ENCODE data around the gene CDK8.

The CDK8 gene

GRCh38 chr13:26425443-26426358 is 171.8 kb downstream of the CDK8 start:
- H3K9me3 ChIP-seq (ENCODE audit: control insufficient read depth, insufficient read depth, low read length) = no peaks in the 10 kb centered on the region
- no peaks in the 10 kb centered on the region for H3K27me3 ChIP-seq (ENCODE audit: control insufficient read depth, insufficient read depth, low read length)
- no peaks in the 10 kb centered on the region for H3K4me1 ChIP-seq (ENCODE audit: control insufficient read depth, insufficient read depth, low read length)

GRCh38 chr13:26433776-26434175 is 179.8 kb downstream of the CDK8 start:
- H3K9me3 ChIP-seq (ENCODE audit: control insufficient read depth, insufficient read depth, low read length) = peaks cover 2% of the 10 kb centered on the region
- H3K9ac ChIP-seq (ENCODE audit: low read depth, low read length) = no peak overlapping the region
- H3K4me3 ChIP-seq (ENCODE audit: low read depth, low read length) = no peak overlapping the region
- no peaks in the 10 kb centered on the region for H3K4me1 ChIP-seq (ENCODE audit: control insufficient read depth, insufficient read depth, low read length)
- no peaks in the 10 kb centered on the region for H3K36me3 ChIP-seq (ENCODE audit: control insufficient read depth, insufficient read depth, low read length)
- no peaks in the 10 kb centered on the region for H3K27me3 ChIP-seq (ENCODE audit: control insufficient read depth, insufficient read depth, low read length)

More at GRCh38 chr13:26425443-26426358, 171.8 kb downstream of the CDK8 start:
- Histone ChIP-seq H3K4me3 (ENCODE audit: low read depth, low read length) (no peak overlapping the region), H3K9ac (ENCODE audit: low read depth, low read length) (no peak overlapping the region), H3K36me3 (ENCODE audit: control insufficient read depth, insufficient read depth, low read length) (no peaks in the 10 kb centered on the region)

GRCh38 chr13:26435171-26435570 is 181.2 kb downstream of the CDK8 start:
- H3K4me1 ChIP-seq (ENCODE audit: control insufficient read depth, insufficient read depth, low read length) = no peaks in the 10 kb centered on the region
- H3K9me3 ChIP-seq (ENCODE audit: control insufficient read depth, insufficient read depth, low read length) = peaks cover 2% of the 10 kb centered on the region
- H3K36me3 ChIP-seq (ENCODE audit: control insufficient read depth, insufficient read depth, low read length) = no peaks in the 10 kb centered on the region
- H3K4me3 ChIP-seq (ENCODE audit: low read depth, low read length) = no peak overlapping the region
- no peak overlapping the region for H3K9ac ChIP-seq (ENCODE audit: low read depth, low read length)
- H3K27me3 ChIP-seq (ENCODE audit: control insufficient read depth, insufficient read depth, low read length) = no peaks in the 10 kb centered on the region

- H3K4me3 ChIP-seq (ENCODE audit: low read depth, low read length) = no peak overlapping the region
- no peaks in the 10 kb centered on the region for H3K27me3 ChIP-seq (ENCODE audit: control insufficient read depth, insufficient read depth, low read length)
- H3K4me1 ChIP-seq (ENCODE audit: control insufficient read depth, insufficient read depth, low read length) = no peaks in the 10 kb centered on the region
- H3K36me3 ChIP-seq (ENCODE audit: control insufficient read depth, insufficient read depth, low read length) = no peaks in the 10 kb centered on the region
- H3K9me3 ChIP-seq (ENCODE audit: control insufficient read depth, insufficient read depth, low read length) = peaks cover 2% of the 10 kb centered on the region
- H3K9ac ChIP-seq (ENCODE audit: low read depth, low read length) = no peak overlapping the region
These were observed 181.7 kb downstream of the CDK8 start for GRCh38 chr13:26435646-26436045.

- Histone ChIP-seq H3K9ac (ENCODE audit: low read depth, low read length) (no peak overlapping the region), H3K4me3 (ENCODE audit: low read depth, low read length) (no peak overlapping the region), H3K36me3 (ENCODE audit: control insufficient read depth, insufficient read depth, low read length) (no peaks in the 10 kb centered on the region), H3K27me3 (ENCODE audit: control insufficient read depth, insufficient read depth, low read length) (no peaks in the 10 kb centered on the region), H3K4me1 (ENCODE audit: control insufficient read depth, insufficient read depth, low read length) (no peaks in the 10 kb centered on the region), H3K9me3 (ENCODE audit: control insufficient read depth, insufficient read depth, low read length) (peaks cover 2% of the 10 kb centered on the region)
These were observed 183.0 kb downstream of the CDK8 start for GRCh38 chr13:26436914-26437313.

GRCh38 chr13:26440111-26440510 is 186.2 kb downstream of the CDK8 start:
- peaks cover 2% of the 10 kb centered on the region for H3K9me3 ChIP-seq (ENCODE audit: control insufficient read depth, insufficient read depth, low read length)
- H3K4me3 ChIP-seq (ENCODE audit: low read depth, low read length) = no peak overlapping the region
- H3K27me3 ChIP-seq (ENCODE audit: control insufficient read depth, insufficient read depth, low read length) = no peaks in the 10 kb centered on the region
- no peak overlapping the region for H3K9ac ChIP-seq (ENCODE audit: low read depth, low read length)
- no peaks in the 10 kb centered on the region for H3K36me3 ChIP-seq (ENCODE audit: control insufficient read depth, insufficient read depth, low read length)
- no peaks in the 10 kb centered on the region for H3K4me1 ChIP-seq (ENCODE audit: control insufficient read depth, insufficient read depth, low read length)

- no peaks in the 10 kb centered on the region for H3K27me3 ChIP-seq (ENCODE audit: control insufficient read depth, insufficient read depth, low read length)
- H3K4me3 ChIP-seq (ENCODE audit: low read depth, low read length) = no peak overlapping the region
- no peaks in the 10 kb centered on the region for H3K36me3 ChIP-seq (ENCODE audit: control insufficient read depth, insufficient read depth, low read length)
- peaks cover 2% of the 10 kb centered on the region for H3K9me3 ChIP-seq (ENCODE audit: control insufficient read depth, insufficient read depth, low read length)
- H3K4me1 ChIP-seq (ENCODE audit: control insufficient read depth, insufficient read depth, low read length) = no peaks in the 10 kb centered on the region
- no peak overlapping the region for H3K9ac ChIP-seq (ENCODE audit: low read depth, low read length)
These were observed 187.5 kb downstream of the CDK8 start for GRCh38 chr13:26441476-26441875.

- Histone ChIP-seq H3K9me3 (ENCODE audit: control insufficient read depth, insufficient read depth, low read length) (no peaks in the 10 kb centered on the region), H3K9ac (ENCODE audit: low read depth, low read length) (no peak overlapping the region), H3K4me1 (ENCODE audit: control insufficient read depth, insufficient read depth, low read length) (no peaks in the 10 kb centered on the region), H3K4me3 (ENCODE audit: low read depth, low read length) (no peak overlapping the region), H3K27me3 (ENCODE audit: control insufficient read depth, insufficient read depth, low read length) (no peaks in the 10 kb centered on the region), H3K36me3 (ENCODE audit: control insufficient read depth, insufficient read depth, low read length) (no peaks in the 10 kb centered on the region)
These were observed 188.6 kb downstream of the CDK8 start for GRCh38 chr13:26442541-26442940.

- Histone ChIP-seq H3K4me1 (ENCODE audit: control insufficient read depth, insufficient read depth, low read length) (no peaks in the 10 kb centered on the region), H3K9ac (ENCODE audit: low read depth, low read length) (no peak overlapping the region), H3K9me3 (ENCODE audit: control insufficient read depth, insufficient read depth, low read length) (no peaks in the 10 kb centered on the region), H3K36me3 (ENCODE audit: control insufficient read depth, insufficient read depth, low read length) (no peaks in the 10 kb centered on the region), H3K27me3 (ENCODE audit: control insufficient read depth, insufficient read depth, low read length) (no peaks in the 10 kb centered on the region), H3K4me3 (ENCODE audit: low read depth, low read length) (no peak overlapping the region)
These were observed 191.2 kb downstream of the CDK8 start for GRCh38 chr13:26445092-26445491.

GRCh38 chr13:26446751-26447150 is 192.8 kb downstream of the CDK8 start:
- Histone ChIP-seq H3K4me1 (ENCODE audit: control insufficient read depth, insufficient read depth, low read length) (no peaks in the 10 kb centered on the region), H3K9me3 (ENCODE audit: control insufficient read depth, insufficient read depth, low read length) (no peaks in the 10 kb centered on the region), H3K9ac (ENCODE audit: low read depth, low read length) (no peak overlapping the region), H3K27me3 (ENCODE audit: control insufficient read depth, insufficient read depth, low read length) (no peaks in the 10 kb centered on the region), H3K36me3 (ENCODE audit: control insufficient read depth, insufficient read depth, low read length) (no peaks in the 10 kb centered on the region), H3K4me3 (ENCODE audit: low read depth, low read length) (no peak overlapping the region)

GRCh38 chr13:26448032-26448431 is 194.1 kb downstream of the CDK8 start:
- no peaks in the 10 kb centered on the region for H3K36me3 ChIP-seq (ENCODE audit: control insufficient read depth, insufficient read depth, low read length)
- H3K9ac ChIP-seq (ENCODE audit: low read depth, low read length) = no peak overlapping the region
- no peaks in the 10 kb centered on the region for H3K4me1 ChIP-seq (ENCODE audit: control insufficient read depth, insufficient read depth, low read length)
- no peak overlapping the region for H3K4me3 ChIP-seq (ENCODE audit: low read depth, low read length)
- H3K27me3 ChIP-seq (ENCODE audit: control insufficient read depth, insufficient read depth, low read length) = no peaks in the 10 kb centered on the region
- no peaks in the 10 kb centered on the region for H3K9me3 ChIP-seq (ENCODE audit: control insufficient read depth, insufficient read depth, low read length)

- Histone ChIP-seq H3K4me3 (ENCODE audit: low read depth, low read length) (no peak overlapping the region), H3K27me3 (ENCODE audit: control insufficient read depth, insufficient read depth, low read length) (no peaks in the 10 kb centered on the region), H3K4me1 (ENCODE audit: control insufficient read depth, insufficient read depth, low read length) (no peaks in the 10 kb centered on the region), H3K36me3 (ENCODE audit: control insufficient read depth, insufficient read depth, low read length) (no peaks in the 10 kb centered on the region), H3K9ac (ENCODE audit: low read depth, low read length) (no peak overlapping the region), H3K9me3 (ENCODE audit: control insufficient read depth, insufficient read depth, low read length) (no peaks in the 10 kb centered on the region)
These were observed 195.3 kb downstream of the CDK8 start for GRCh38 chr13:26449063-26449848.
